GM18520 (cell line): ENCODE data around the gene SEPTIN1.
"Not testable (repeated sequence)": the region's sequence is repeated elsewhere in the genome, so short reads cannot be mapped to it uniquely, and the experiment has no call there.

Experiments used
- ATAC-seq: cut with Tn5 transposase; IDR thresholded peaks from one replicate; pipeline ENCODE4 v1.9.1; 2021; ENCODE audit not compliant: unreplicated experiment

SEPTIN1 gene

GRCh38 chr16:30358577-30358936, 23.8 kb downstream of the SEPTIN1 start:
- ATAC-seq = no peak

GRCh38 chr16:30357715-30358576, 24.4 kb downstream of the SEPTIN1 start:
- ATAC-seq = no peak

- no peak for ATAC-seq
Measured at GRCh38 chr16:30357085-30357714, 25.2 kb downstream of the SEPTIN1 start.

- ATAC-seq = no peak
Measured at GRCh38 chr16:30356401-30357084, 25.8 kb downstream of the SEPTIN1 start.

GRCh38 chr16:30355954-30356308, 26.4 kb downstream of the SEPTIN1 start:
- ATAC-seq = no peak

GRCh38 chr16:30355144-30355953, 27.0 kb downstream of the SEPTIN1 start, which contains the start of gene CD2BP2:
Gene CD2BP2 (minus strand): TSS chr16:30355308. CDS start chr16:30354681, 627 bp downstream.
- ATAC-seq = peak; percentile 43

GRCh38 chr16:30354423-30355143, 27.8 kb downstream of the SEPTIN1 start:
- no peak for ATAC-seq

GRCh38 chr16:30353438-30354129, 28.8 kb downstream of the SEPTIN1 start:
- ATAC-seq = no peak

GRCh38 chr16:30352488-30353401, 29.6 kb downstream of the SEPTIN1 start:
- ATAC-seq = no peak

- ATAC-seq = no peak
Measured at GRCh38 chr16:30351586-30352419, 30.6 kb downstream of the SEPTIN1 start.

- no peak for ATAC-seq
Measured at GRCh38 chr16:30351001-30351441, 31.3 kb downstream of the SEPTIN1 start.

GRCh38 chr16:30350134-30350871, 32.1 kb downstream of the SEPTIN1 start:
- peak; percentile 40 for ATAC-seq

- no peak for ATAC-seq
Measured at GRCh38 chr16:30349675-30350074, 32.7 kb downstream of the SEPTIN1 start.

- ATAC-seq = no peak
Measured at GRCh38 chr16:30348929-30349328, 33.4 kb downstream of the SEPTIN1 start.

- ATAC-seq = no peak
Measured at GRCh38 chr16:30348113-30348512, 34.2 kb downstream of the SEPTIN1 start.

GRCh38 chr16:30346286-30346685, 36.1 kb downstream of the SEPTIN1 start:
- ATAC-seq = no peak

GRCh38 chr16:30343491-30343820, 38.9 kb downstream of the SEPTIN1 start:
- ATAC-seq = not testable (repeated sequence)
